NCI-H774 (cell line): ENCODE data around the gene CCDC78.

Experiments used
- DNase-seq: peaks from one replicate; lab custom pipeline; 2025; lab: John Stamatoyannopoulos, UW

The CCDC78 gene

GRCh38 chr16:736936-737481 is 10.8 kb upstream of the CCDC78 start:
- no peak for DNase-seq

DNA sequence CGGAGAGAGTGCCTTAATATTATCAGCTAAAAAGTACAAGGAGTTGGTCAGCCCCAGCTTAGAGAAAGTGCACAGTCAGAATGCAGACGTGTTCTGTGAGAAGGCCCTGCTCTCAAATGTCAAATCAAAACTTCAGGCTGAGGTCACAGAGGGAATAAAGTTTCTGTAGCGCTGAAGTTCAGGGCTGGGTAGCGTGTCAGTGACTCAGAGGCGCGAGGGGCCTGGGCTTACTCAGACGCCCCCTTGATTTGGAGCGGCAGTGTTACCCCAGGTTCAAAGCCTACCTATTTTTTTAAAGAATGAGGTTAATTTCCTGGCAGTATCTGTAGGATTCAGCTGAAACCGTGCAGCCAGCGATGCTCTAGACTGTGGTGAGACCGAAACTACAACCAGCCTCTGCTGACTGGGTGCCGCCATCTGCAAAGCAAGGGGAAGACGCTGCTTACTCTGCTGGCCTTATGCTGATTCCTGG is 9.8 kb upstream of the CCDC78 start:
- no peak for DNase-seq

DNA sequence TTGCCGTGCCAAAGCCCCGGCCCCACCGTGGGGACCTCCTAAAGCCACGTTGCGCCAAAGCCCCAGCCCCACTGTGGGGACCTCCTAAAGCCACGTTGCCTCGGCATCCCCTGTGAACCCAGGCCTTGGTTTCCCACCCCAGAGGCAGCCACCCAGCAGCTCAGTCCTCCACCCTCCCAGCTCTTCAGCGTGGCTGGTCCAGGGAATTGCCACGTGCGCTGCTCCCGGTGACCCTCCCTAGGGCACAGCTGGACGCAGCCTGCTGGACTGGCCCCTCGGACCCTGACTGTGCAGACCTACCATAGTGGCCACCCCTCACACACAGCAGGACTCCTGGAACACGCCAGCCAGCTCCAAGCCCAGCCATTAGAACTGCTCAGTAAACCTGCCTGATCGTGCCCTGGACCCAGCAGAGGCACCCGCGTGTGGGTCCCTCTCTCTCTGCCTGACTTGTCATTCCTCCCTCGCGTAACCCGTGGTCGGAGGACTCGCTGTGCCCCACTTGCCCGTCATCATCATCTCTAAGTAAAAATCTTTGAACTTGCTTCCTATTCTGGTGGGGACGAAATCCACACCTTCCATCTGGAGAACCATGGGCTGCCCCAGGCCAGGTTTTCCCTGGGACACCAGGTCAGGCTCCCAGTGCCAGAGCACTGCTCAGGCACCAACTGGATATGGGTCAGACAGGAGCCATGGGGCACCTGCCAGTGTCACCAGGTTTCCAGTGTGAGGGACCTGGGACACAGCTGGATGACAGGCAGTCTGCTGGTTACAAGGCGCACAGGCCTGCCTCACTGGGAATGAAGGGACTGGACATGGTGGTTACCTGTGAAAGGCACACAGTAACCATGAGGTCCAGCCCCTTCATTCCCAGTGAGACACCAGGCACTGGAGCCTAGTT is 9.0 kb upstream of the CCDC78 start:
- no peak for DNase-seq

GRCh38 chr16:734208-734980 is 8.2 kb upstream of the CCDC78 start:
- no peak for DNase-seq

GRCh38 chr16:733382-734207 is 7.4 kb upstream of the CCDC78 start:
- DNase-seq: no peak

- no peak for DNase-seq
Measured at GRCh38 chr16:732936-733335, 6.7 kb upstream of the CCDC78 start.

GRCh38 chr16:732332-732731 is 6.1 kb upstream of the CCDC78 start:
- DNase-seq: no peak

DNA sequence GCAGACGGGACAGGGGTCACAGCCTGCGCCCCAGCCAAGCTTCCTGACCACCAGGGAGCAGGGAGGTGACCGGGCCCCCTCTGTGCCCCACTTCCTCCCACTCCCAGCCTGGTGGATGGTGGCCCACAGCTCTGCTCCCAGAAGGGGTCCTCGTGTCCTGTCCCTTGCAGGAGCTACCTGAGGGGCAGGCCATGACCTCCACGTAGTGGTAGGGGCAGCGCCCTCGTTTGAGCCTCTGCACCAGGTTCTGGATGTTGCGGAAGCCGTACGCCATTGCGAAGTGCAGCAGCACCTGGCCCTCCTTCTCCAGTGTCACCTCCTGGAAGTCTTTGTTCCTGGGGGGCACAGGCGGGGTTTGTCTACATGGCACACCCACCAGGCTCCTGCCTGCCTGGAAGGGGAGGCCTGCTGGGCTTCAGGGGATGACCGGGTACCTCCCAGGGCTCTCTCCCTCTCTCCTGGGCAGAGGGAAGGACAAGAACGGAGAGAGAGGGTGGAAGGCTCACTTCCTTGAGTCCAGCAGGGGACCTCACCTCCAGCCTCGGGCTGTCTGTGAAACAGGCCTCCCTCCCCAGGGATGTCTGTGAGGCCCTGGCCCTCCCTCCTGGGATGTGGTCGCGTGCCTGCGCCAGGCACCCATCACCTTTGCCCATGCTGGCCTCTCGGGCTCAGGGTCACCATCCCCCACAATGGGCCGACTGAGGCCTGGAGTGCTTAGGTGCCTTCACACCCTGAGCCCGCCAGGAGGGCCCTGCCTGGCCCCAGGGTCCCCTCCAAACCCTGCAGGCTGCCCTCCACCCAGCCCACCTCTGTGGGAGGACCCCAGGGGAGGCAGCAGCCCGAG is 4.6 kb upstream of the CCDC78 start:
- no peak for DNase-seq

GRCh38 chr16:729768-730665 is 3.8 kb upstream of the CCDC78 start:
- no peak for DNase-seq

DNA sequence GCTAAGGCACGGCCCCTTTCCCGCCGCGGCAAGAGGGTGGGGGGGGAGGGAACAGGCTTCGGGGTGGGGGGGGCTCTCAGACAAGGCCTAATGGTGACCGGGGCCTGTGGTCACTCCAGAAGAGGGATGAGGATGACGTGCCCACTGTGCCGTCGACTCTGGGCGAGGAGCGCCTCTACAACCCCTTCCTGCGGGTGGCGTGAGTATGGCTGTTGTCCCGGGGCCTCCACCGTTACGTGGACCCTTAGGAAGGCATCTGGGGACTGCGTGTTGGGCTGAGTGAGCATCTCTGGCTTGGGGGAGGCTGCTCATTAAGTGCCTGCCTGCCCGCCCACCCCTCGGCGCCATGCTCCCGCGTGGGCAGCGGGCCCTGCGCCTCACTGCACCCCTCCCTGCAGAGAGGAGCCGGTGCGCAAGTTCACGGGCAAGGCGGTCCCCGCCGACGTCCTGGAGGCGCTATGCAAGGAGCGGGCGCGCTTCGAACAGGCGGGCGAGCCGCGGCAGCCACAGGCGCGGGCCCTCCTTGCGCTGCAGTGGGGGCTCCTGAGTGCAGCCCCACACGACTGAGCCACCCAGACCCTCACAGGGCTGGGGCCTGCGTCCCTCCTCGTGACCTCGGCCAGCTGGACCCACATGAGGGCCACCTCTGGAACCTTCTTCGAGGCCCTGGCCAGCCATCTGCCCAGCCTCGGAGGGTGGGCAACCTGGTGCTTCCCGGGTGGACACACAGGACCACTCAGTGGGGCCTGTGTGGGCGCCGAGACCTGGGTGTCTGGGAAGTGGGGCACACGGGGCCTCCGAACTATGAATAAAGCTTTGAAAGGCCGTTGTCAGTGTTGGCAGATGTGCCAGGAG is 2.9 kb upstream of the CCDC78 start:
- no peak for DNase-seq

DNA sequence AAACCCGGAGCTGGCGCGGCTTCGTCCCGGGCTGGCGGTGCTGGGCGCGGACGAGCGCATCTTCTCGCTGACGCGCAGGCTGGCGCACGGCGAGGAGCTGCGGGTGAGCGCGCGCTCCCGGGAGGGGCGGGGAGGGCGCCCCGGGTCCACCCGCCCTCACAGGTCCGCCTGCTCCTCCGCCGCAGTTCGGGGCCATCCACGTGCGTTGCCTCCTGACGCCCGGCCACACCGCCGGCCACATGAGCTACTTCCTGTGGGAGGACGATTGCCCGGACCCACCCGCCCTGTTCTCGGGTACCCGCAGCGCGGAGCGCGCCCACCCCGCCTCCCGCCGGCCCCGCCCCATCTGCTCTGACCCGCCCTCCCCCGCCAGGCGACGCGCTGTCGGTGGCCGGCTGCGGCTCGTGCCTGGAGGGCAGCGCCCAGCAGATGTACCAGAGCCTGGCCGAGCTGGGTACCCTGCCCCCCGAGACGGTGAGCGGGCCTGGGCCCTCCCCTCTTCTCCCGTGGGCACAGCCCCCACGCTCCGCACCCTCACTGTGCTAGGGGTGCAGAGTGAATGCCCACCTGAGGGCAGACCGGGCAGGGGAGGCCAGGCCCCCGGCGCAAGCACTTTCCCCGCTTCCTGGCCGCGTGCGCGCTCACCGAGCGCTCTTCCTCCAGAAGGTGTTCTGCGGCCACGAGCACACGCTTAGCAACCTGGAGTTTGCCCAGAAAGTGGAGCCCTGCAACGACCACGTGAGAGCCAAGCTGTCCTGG is 2.1 kb upstream of the CCDC78 start:
- peak; percentile 47 for DNase-seq

- no peak for DNase-seq
Measured at GRCh38 chr16:727291-727977, 1.2 kb upstream of the CCDC78 start.

DNA sequence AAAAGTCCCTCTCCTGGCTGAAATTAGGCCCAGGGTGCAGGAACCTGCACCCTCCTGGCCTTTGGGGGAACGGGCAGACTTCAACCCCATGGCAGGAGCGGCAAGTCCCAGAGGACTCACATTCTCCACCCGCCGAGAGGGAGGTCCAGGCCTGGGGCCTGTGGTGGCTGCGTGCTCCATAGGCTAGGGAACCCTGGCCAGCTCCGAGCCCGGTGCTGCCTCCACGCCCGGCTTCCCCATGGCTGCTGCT is 130 bp downstream of the CCDC78 start:
- no peak for DNase-seq

GRCh38 chr16:725463-726187 is 618 bp downstream of the CCDC78 start:
- no peak for DNase-seq

DNA sequence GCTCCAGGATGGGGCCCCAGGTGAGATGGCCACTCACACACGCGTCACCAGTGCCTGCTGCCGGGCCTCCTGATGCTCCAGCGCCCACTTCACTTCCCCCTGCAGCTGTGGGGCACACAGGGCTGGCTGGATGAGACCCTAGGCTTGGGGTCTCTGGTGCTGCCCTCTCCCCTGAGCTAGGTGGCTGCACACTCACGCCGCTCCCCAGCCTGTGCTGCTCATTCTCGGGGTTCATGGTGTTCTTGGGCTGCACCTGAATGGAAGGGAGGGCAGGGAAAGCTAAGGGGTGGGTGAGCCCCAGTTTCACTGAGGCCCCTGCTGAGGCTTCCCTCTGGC is 1.2 kb downstream of the CCDC78 start:
- DNase-seq: no peak

- DNase-seq: no peak
Measured at GRCh38 chr16:724188-725040, 1.8 kb downstream of the CCDC78 start.
